Body of pancreas (tissue), 4 donors: Measurements from ENCODE around the gene C3orf80.

Experiments
- CTCF ChIP-seq, 7 experiments: fragments of 450-650 bp in 4 of 7; fragments of 200-600 bp in 3 of 7; sonication (generic) in 3 of 7; IDR thresholded peaks; one replicate each; pipeline ENCODE4 v1.5.1; 2016 to 2019; ENCODE audit warnings: antibody characterized with exemption in 7 of 7
- POLR2A ChIP-seq, 3 donors: fragments of 450-650 bp; IDR thresholded peaks; one replicate each; pipeline ENCODE4 v1.6.1; 2016; ENCODE audit warnings: antibody characterized with exemption in 3 of 3, mild to moderate bottlenecking in 2 of 3

GRCh38 chr3:160200353-160200752 is 24.9 kb upstream of the C3orf80 start:
- TF ChIP-seq CTCF (IDR thresholded peaks at IDR 0.05) (no peak), POLR2A (IDR thresholded peaks at IDR 0.05) (no peak)
